Measurements from ENCODE around the gene CDKAL1. TPM values are rescaled to one million over a fixed set of nuclear protein-coding genes. Genes with fewer than 3 reads are reported as not detected.

Gene CDKAL1
- total RNA-seq, 1 donor from 2014 or later = 11.9 TPM

DNA sequence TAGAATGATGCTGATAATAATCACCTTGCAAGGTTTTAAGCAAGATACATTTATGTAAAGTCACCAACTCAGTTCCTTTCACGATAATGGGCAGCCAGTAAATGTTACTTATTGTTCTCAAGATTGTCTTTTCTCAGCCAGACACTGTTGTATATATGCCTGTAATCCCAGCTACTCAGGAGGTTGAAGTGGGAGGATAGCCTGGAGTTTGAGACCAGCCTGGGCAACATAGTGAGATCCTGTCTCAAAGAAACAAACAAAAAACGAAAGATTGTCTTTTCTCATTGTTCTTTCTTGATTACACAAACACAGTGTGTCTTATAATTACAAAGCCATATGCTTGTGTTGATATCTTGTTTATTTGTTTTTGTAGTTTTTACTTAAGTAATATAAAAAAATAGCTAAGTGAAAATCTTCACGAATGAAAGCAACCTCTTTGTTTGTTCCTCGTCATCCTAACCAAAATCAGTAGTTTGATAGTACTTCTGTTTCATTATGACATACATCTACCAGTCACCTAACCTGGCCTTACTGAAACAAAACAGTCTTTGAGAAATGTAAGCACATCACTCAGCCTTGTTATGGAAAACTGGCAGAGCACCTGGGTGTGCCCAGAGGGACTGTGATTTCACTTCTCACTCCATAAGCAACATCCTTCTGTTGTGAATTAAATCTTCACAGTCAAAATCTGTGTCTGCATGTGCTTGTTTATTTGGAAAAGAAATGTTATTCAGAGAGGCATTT, 623.1 kb downstream of the CDKAL1 start:
- H3K27me3 ChIP-seq = no peaks in the 10 kb centered on the region
- H3K36me3 ChIP-seq = no peaks in the 10 kb centered on the region
- H3K4me3 ChIP-seq = no peak overlapping the region
- TF ChIP-seq, protein P1, sequence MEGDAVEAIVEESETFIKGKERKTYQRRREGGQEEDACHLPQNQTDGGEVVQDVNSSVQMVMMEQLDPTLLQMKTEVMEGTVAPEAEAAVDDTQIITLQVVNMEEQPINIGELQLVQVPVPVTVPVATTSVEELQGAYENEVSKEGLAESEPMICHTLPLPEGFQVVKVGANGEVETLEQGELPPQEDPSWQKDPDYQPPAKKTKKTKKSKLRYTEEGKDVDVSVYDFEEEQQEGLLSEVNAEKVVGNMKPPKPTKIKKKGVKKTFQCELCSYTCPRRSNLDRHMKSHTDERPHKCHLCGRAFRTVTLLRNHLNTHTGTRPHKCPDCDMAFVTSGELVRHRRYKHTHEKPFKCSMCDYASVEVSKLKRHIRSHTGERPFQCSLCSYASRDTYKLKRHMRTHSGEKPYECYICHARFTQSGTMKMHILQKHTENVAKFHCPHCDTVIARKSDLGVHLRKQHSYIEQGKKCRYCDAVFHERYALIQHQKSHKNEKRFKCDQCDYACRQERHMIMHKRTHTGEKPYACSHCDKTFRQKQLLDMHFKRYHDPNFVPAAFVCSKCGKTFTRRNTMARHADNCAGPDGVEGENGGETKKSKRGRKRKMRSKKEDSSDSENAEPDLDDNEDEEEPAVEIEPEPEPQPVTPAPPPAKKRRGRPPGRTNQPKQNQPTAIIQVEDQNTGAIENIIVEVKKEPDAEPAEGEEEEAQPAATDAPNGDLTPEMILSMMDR (IDR thresholded peaks at IDR 0.05) = no peak
- intact Hi-C loops (cut with DNase I) = no loop called here
- no peak overlapping the region for H3K27ac ChIP-seq
- no peaks in the 10 kb centered on the region for H3K4me1 ChIP-seq
- DNase-seq (ENCODE audit: low spot score in 2 of 2) = no peak
- H3K9me3 ChIP-seq = no peaks in the 10 kb centered on the region

DNA sequence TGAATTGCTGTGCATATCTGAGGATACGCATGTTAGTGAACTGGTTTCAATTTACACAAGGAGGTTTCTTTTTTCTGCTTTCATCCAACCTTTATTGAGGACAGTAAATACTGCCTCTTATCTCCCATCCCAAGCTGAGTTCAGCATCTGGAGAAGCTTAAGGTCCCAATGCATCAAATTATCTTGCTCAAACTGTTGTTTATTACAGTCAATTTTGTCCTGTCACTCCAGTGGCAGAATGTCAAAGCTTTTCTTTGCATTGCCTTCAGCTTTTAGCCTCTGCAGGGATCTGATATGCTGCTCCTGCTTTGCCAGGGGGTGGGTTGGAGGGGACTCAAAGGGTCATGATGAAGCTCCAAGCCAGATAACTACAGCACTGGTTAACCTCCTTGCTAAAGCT, 623.9 kb downstream of the CDKAL1 start:
- TF ChIP-seq, protein P1 (IDR thresholded peaks at IDR 0.05) = no peak
- Histone ChIP-seq H3K27ac (no peak overlapping the region), H3K36me3 (no peaks in the 10 kb centered on the region), H3K4me1 (no peaks in the 10 kb centered on the region), H3K9me3 (no peaks in the 10 kb centered on the region), H3K4me3 (no peak overlapping the region), H3K27me3 (no peaks in the 10 kb centered on the region)
- intact Hi-C loops (cut with DNase I) = no loop called here
- DNase-seq (ENCODE audit: low spot score in 2 of 2) = no peak

DNA sequence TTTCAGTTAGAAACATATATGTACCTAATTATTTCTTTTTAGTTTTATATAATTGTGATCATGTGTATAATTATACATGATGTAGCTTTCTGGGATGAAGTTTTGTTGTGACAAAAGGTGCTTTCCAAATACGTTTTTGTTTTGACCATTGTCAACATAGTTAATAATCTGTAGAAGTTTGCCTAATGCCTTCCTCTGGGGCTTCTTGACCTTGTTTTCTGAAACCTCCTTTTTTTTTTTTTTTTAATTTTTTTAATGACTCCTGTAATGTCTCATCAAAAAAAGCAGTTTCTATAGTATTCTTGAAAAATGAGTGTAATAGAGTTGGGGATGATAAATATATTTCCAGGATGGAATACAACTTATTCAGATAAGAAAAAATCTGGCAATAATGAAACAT, 624.6 kb downstream of the CDKAL1 start:
- H3K27me3 ChIP-seq = no peaks in the 10 kb centered on the region
- H3K9me3 ChIP-seq = no peaks in the 10 kb centered on the region
- no peaks in the 10 kb centered on the region for H3K36me3 ChIP-seq
- TF ChIP-seq, protein P1 (IDR thresholded peaks at IDR 0.05) = no peak
- intact Hi-C loops (cut with DNase I) = no loop called here
- H3K4me1 ChIP-seq = no peaks in the 10 kb centered on the region
- no peak for DNase-seq (ENCODE audit: low spot score in 2 of 2)
- H3K27ac ChIP-seq = no peak overlapping the region
- no peak overlapping the region for H3K4me3 ChIP-seq

DNA sequence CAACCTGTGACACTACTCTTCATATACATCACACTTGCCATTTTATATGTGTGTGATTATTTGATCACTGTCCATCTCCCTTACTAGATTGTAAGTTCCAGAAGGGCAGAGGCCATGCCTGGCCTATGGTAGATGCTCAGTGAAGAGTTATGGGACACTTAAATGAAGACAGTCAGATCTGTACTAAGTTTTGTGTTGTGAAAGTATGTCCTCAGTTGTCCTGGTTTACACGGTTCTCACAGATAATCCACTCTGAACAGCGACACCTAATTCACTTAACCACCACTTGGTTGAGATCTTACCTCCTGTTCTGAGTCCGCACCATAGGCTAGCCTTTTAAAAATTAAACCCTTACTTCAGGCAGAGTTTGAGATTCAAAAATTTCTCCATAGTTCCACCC, 625.2 kb downstream of the CDKAL1 start:
- Histone ChIP-seq H3K27ac (no peak overlapping the region), H3K36me3 (no peaks in the 10 kb centered on the region), H3K9me3 (no peaks in the 10 kb centered on the region), H3K27me3 (no peaks in the 10 kb centered on the region), H3K4me1 (no peaks in the 10 kb centered on the region), H3K4me3 (no peak overlapping the region)
- TF ChIP-seq, protein P1 (IDR thresholded peaks at IDR 0.05) = no peak
- DNase-seq (ENCODE audit: low spot score in 2 of 2) = no peak
- intact Hi-C loops (cut with DNase I) = no loop called here

DNA sequence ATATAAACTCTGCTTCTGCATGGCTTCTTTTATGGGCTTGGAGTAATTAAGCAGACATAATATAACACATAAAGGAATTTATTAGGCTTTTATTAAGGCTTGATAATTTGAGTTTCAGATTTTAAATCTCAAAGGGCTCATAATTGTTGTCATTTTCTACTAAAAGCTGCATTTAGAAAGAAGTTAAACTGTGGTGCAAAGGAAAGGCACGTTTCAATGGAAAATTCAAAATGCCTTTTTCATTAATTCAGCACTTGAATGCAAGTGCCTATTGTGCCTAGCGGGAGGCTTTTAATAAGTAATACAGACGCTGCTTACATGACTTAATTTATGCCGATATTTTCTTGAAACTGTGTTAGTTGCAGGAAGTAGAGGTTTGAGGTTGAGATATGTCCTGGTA, 627.5 kb downstream of the CDKAL1 start:
- TF ChIP-seq, protein P1 (IDR thresholded peaks at IDR 0.05) = no peak
- Histone ChIP-seq H3K36me3 (no peaks in the 10 kb centered on the region), H3K4me1 (no peaks in the 10 kb centered on the region), H3K27me3 (no peaks in the 10 kb centered on the region), H3K4me3 (no peak overlapping the region), H3K9me3 (no peaks in the 10 kb centered on the region), H3K27ac (no peak overlapping the region)
- intact Hi-C loops (cut with DNase I) = no loop called here
- no peak for DNase-seq (ENCODE audit: low spot score in 2 of 2)

Measured in ascending aorta (tissue), 2 donors.